K562 (cell line): ENCODE results near the gene TRIM43. TPM values are rescaled to one million over a fixed set of nuclear protein-coding genes. Genes with fewer than 3 reads are reported as not detected.

ENCODE experiments used
- CEBPG ChIP-seq, 3 experiments: fragments of 200-800 bp in 1 of 3; sonication (Bioruptor generic) in 1 of 3; sonication (generic) in 1 of 3; formaldehyde crosslinking in 1 of 3; IDR thresholded peaks in 2 of 3; conservative IDR thresholded peaks in 1 of 3; 2 replicates each; pipeline versions ENCODE4 v1.6.1 to v1.8.0; 2016 to 2022; ENCODE audit warnings: missing compliant biosample characterization in 2 of 3, missing genetic modification characterization in 2 of 3, mild to moderate bottlenecking in 1 of 3, missing genetic modification reagents in 1 of 3
- DPF2 ChIP-seq: fragments of 450-650 bp; IDR thresholded peaks from 2 replicates; pipeline ENCODE4 v1.6.1; 2016
- ERF ChIP-seq: fragments of 450-650 bp; formaldehyde crosslinking; IDR thresholded peaks from 2 replicates; pipeline ENCODE4 v1.4.0; 2020; ENCODE audit warnings: mild to moderate bottlenecking, mixed read lengths
- LEF1 ChIP-seq: fragments of 450-650 bp; IDR thresholded peaks from 2 replicates; pipeline ENCODE4 v1.6.1; 2016; ENCODE audit warnings: mild to moderate bottlenecking
- NR2F6 ChIP-seq: fragments of 450-650 bp; formaldehyde crosslinking; IDR thresholded peaks from 2 replicates; pipeline ENCODE4 v1.4.0; 2020; ENCODE audit warnings: mild to moderate bottlenecking
- POLR3A ChIP-seq: IDR thresholded peaks from 2 replicates; pipeline ENCODE4 v1.6.1; 2011; ENCODE audit warnings: borderline replicate concordance, mild to moderate bottlenecking, moderate library complexity; ENCODE audit not compliant: insufficient read length, insufficient read depth; ENCODE audit errors: extremely low read depth
- RBM25 ChIP-seq: fragments of 200-400 bp; formaldehyde crosslinking; IDR thresholded peaks from 2 replicates; pipeline ENCODE4 v1.6.1; 2018; ENCODE audit warnings: low read length, low read depth, moderate library complexity; ENCODE audit not compliant: severe bottlenecking
- SMAD3 ChIP-seq: fragments of 450-650 bp; formaldehyde crosslinking; conservative IDR thresholded peaks from 2 replicates; pipeline ENCODE4 v1.4.0; 2020; ENCODE audit warnings: mild to moderate bottlenecking
- ZNF766 ChIP-seq: fragments of 200-800 bp; sonication (Bioruptor generic); conservative IDR thresholded peaks from 2 replicates; pipeline ENCODE4 v1.6.1; 2016; ENCODE audit warnings: missing genetic modification characterization, missing compliant biosample characterization
- polyA plus RNA-seq, 8 experiments: library from polyadenylated mRNA; depleted of rRNA in 4 of 8; stranded (reverse) in 5 of 8; unstranded in 3 of 8; fragments of >200 nt; fragmentation: Nextera tagmentation in 2 of 8; fragmentation: Illumina TruSeq in 1 of 8; extraction: Ambion mirVana in 2 of 8; extraction: Trizol in 1 of 8; gene quantifications; 2 replicates each; pipeline versions ENCODE4 v1.2.1 to v1.2.3, GENCODE V29; 2011 to 2014; ENCODE audit warnings: inconsistent platforms in 1 of 8, missing spikeins in 1 of 8
- total RNA-seq, 7 experiments: library from RNA; depleted of rRNA in 6 of 7; stranded (reverse); fragments of >200 nt in 6 of 7; fragmentation: Illumina TruSeq in 2 of 7; extraction: Trizol in 2 of 7; gene quantifications; 2 replicates each; pipeline versions ENCODE4 v1.2.1 to v1.2.3, GENCODE V29; 2011 to 2021; ENCODE audit warnings: low replicate concordance in 1 of 7
- TF ChIP-seq, protein P1 (sequence below), 2 experiments: fragments of 450-650 bp in 1 of 2; sonication (generic) in 1 of 2; formaldehyde crosslinking in 1 of 2; IDR thresholded peaks; 2 replicates each; pipeline versions ENCODE4 v1.7.1 to v1.9.0; 2016 to 2022; ENCODE audit warnings: inconsistent platforms in 1 of 2, mild to moderate bottlenecking in 1 of 2, missing genetic modification reagents in 1 of 2
- TF ChIP-seq, protein P2 (sequence below): sonication (generic); formaldehyde crosslinking; IDR thresholded peaks from 2 replicates; pipeline ENCODE4 v1.8.0; 2023; ENCODE audit warnings: mild to moderate bottlenecking, missing genetic modification reagents
- TF ChIP-seq, protein P3 (sequence below), 2 experiments: IDR thresholded peaks in 1 of 2; conservative IDR thresholded peaks in 1 of 2; 2 replicates each; pipeline ENCODE4 v1.6.1; 2016; ENCODE audit warnings: low read depth in 2 of 2, mild to moderate bottlenecking in 1 of 2, missing compliant biosample characterization in 1 of 2, missing genetic modification characterization in 1 of 2, moderate library complexity in 1 of 2

The TRIM43 gene
- total and polyA plus RNA-seq, 9 of the 15 experiments (the other 6 are each of a cell fraction or from before 2014, with no cell fraction given): not detected

DNA sequence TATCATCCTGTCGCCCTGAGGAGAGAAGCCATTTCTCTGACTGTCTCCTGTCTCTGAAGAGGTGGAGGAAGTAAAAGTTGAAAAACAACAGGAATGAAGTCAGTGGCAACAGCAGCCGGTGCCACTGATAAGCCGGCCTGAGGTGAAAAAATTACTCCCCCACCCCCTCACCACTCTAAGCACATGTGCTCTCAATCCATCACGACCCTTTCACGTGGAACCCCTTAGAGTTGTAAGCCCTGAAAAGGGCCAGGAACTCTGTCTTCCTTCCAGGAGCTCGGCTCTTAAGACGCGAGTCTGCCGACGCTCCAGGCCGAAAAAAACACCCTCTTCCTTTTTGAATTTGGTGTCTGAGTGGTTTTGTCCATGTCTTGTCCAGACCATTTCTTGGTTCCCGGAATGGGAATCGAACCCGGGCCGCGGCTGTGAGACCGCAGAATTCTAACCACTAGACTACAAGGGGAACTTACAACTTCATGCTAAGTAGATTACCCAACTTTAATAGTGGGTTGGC, 40.7 kb upstream of the TRIM43 start (continued):
- TF ChIP-seq, protein P1, sequence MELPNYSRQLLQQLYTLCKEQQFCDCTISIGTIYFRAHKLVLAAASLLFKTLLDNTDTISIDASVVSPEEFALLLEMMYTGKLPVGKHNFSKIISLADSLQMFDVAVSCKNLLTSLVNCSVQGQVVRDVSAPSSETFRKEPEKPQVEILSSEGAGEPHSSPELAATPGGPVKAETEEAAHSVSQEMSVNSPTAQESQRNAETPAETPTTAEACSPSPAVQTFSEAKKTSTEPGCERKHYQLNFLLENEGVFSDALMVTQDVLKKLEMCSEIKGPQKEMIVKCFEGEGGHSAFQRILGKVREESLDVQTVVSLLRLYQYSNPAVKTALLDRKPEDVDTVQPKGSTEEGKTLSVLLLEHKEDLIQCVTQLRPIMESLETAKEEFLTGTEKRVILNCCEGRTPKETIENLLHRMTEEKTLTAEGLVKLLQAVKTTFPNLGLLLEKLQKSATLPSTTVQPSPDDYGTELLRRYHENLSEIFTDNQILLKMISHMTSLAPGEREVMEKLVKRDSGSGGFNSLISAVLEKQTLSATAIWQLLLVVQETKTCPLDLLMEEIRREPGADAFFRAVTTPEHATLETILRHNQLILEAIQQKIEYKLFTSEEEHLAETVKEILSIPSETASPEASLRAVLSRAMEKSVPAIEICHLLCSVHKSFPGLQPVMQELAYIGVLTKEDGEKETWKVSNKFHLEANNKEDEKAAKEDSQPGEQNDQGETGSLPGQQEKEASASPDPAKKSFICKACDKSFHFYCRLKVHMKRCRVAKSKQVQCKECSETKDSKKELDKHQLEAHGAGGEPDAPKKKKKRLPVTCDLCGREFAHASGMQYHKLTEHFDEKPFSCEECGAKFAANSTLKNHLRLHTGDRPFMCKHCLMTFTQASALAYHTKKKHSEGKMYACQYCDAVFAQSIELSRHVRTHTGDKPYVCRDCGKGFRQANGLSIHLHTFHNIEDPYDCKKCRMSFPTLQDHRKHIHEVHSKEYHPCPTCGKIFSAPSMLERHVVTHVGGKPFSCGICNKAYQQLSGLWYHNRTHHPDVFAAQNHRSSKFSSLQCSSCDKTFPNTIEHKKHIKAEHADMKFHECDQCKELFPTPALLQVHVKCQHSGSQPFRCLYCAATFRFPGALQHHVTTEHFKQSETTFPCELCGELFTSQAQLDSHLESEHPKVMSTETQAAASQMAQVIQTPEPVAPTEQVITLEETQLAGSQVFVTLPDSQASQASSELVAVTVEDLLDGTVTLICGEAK (IDR thresholded peaks at IDR 0.05): peak; percentile 65
- TF ChIP-seq, protein P1 (CRISPR knock-in tag; IDR thresholded peaks at IDR 0.05): no peak
- TF ChIP-seq ZNF766 (CRISPR knock-in tag) (peak; percentile 68; the same call in 1 of the 2 replicates), DPF2 (peak; percentile 82), RBM25 (no peak), LEF1 (peak; percentile 86), ERF (CRISPR knock-in tag) (0 out of 2 replicates have a peak, but pooled peaks have one; percentile 15), POLR3A (peak; percentile 78), CEBPG (CRISPR knock-in tag; IDR thresholded peaks at IDR 0.05) (no peak), CEBPG (tag; conservative IDR thresholded peaks at IDR 0.05 in 1 of 2, IDR thresholded peaks at IDR 0.05 in 1 of 2) (0 out of 4 replicates have a peak, but pooled peaks of 1 of the 2 experiments have one; percentile 16), SMAD3 (CRISPR knock-in tag) (no peak), NR2F6 (CRISPR knock-in tag) (no peak)
- TF ChIP-seq, protein P2, sequence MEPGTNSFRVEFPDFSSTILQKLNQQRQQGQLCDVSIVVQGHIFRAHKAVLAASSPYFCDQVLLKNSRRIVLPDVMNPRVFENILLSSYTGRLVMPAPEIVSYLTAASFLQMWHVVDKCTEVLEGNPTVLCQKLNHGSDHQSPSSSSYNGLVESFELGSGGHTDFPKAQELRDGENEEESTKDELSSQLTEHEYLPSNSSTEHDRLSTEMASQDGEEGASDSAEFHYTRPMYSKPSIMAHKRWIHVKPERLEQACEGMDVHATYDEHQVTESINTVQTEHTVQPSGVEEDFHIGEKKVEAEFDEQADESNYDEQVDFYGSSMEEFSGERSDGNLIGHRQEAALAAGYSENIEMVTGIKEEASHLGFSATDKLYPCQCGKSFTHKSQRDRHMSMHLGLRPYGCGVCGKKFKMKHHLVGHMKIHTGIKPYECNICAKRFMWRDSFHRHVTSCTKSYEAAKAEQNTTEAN (CRISPR knock-in tag): no peak
- TF ChIP-seq, protein P3, sequence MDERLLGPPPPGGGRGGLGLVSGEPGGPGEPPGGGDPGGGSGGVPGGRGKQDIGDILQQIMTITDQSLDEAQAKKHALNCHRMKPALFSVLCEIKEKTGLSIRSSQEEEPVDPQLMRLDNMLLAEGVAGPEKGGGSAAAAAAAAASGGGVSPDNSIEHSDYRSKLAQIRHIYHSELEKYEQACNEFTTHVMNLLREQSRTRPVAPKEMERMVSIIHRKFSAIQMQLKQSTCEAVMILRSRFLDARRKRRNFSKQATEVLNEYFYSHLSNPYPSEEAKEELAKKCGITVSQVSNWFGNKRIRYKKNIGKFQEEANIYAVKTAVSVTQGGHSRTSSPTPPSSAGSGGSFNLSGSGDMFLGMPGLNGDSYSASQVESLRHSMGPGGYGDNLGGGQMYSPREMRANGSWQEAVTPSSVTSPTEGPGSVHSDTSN (CRISPR knock-in tag; IDR thresholded peaks at IDR 0.05; ENCODE audit: low read depth): no peak
- TF ChIP-seq, protein P3 (tag; conservative IDR thresholded peaks at IDR 0.05; ENCODE audit: low read depth): peak; percentile 51
